ENCODE results near the gene ATAD3C.

- TF ChIP-seq CTCF (IDR thresholded peaks at IDR 0.05; ENCODE audit: extremely low read depth in 1 of 2, insufficient read depth in 1 of 2, low read depth in 1 of 2, low read length in 2 of 2) (no peak), EZH2 (IDR thresholded peaks at IDR 0.05; ENCODE audit: borderline replicate concordance, low read depth, low read length, severe bottlenecking) (peak; percentile 37), POLR2A (IDR thresholded peaks at IDR 0.05; ENCODE audit: low read depth, low read length) (no peak), MAX (IDR thresholded peaks at IDR 0.05; ENCODE audit: insufficient read depth, insufficient read length) (no peak), POLR2AphosphoS5 (IDR thresholded peaks at IDR 0.05; ENCODE audit: insufficient read depth, low read depth, low read length) (no peak)
Observed at GRCh38 chr1:1419813-1420653, 29.5 kb upstream of the ATAD3C start.

Data from endothelial cell of umbilical vein (primary cell).